Hematopoietic multipotent progenitor cell treated with erythropoietin and hydrocortisone succinate and interleukin-3 and kit ligand, for 4 days (in vitro differentiated cells): Measurements from ENCODE around the gene TMEM126A.

ENCODE experiments used
- DNase-seq: peaks from one replicate; pipeline ENCODE4 v3.0.0-alpha.2; 2015

TMEM126A gene

GRCh38 chr11:85698195-85698594 lies 50.4 kb downstream of the TMEM126A start:
- no peak for DNase-seq

GRCh38 chr11:85699957-85700741 lies 52.4 kb downstream of the TMEM126A start:
- peak; percentile 24 for DNase-seq

GRCh38 chr11:85704967-85705366 lies 57.2 kb downstream of the TMEM126A start:
- DNase-seq, result no peak

GRCh38 chr11:85705800-85706199 lies 58.0 kb downstream of the TMEM126A start:
- DNase-seq, result no peak
